ENCODE measurements around the gene WSB1.

- no peak for TF ChIP-seq CTCF (IDR thresholded peaks at IDR 0.05; ENCODE audit: low read length)
- TF ChIP-seq EZH2 (IDR thresholded peaks at IDR 0.05; ENCODE audit: borderline replicate concordance, low read length) = no peak
Observed at GRCh38 chr17:27329146-27329805, 35.4 kb downstream of the WSB1 start.
